Suprapubic skin (tissue), 4 donors: ENCODE data around the gene ZDHHC19. TPM values are rescaled to one million over a fixed set of nuclear protein-coding genes. Genes with fewer than 3 reads are reported as not detected.

ENCODE experiments used
- DNase-seq, 2 donors: peaks; one replicate each; pipeline ENCODE4 v3.0.0-alpha.2; 2019; ENCODE audit warnings: low spot score in 2 of 2
- H3K27ac ChIP-seq: fragments of 200-600 bp; sonication (generic); one replicate; pipeline ENCODE4 v1.5.1; 2019
- H3K27me3 ChIP-seq: fragments of 200-600 bp; sonication (generic); one replicate; pipeline ENCODE4 v1.5.1; 2019
- H3K36me3 ChIP-seq: fragments of 200-600 bp; sonication (generic); one replicate; pipeline ENCODE4 v1.5.1; 2019
- H3K4me1 ChIP-seq: fragments of 200-600 bp; sonication (generic); one replicate; pipeline ENCODE4 v1.5.1; 2019
- H3K4me3 ChIP-seq: fragments of 200-600 bp; sonication (generic); one replicate; pipeline ENCODE4 v1.5.1; 2019; ENCODE audit warnings: mild to moderate bottlenecking
- H3K9me3 ChIP-seq: fragments of 200-600 bp; sonication (generic); one replicate; pipeline ENCODE4 v1.5.1; 2019
- EP300 ChIP-seq: sonication (generic); formaldehyde crosslinking; IDR thresholded peaks from one replicate; pipeline ENCODE4 v1.6.1; 2017; ENCODE audit warnings: antibody characterized with exemption
- POLR2A ChIP-seq, 2 donors: fragments of 450-650 bp; IDR thresholded peaks; one replicate each; pipeline ENCODE4 v1.6.1; 2017; ENCODE audit warnings: antibody characterized with exemption in 2 of 2, mild to moderate bottlenecking in 2 of 2, moderate library complexity in 2 of 2
- POLR2AphosphoS5 ChIP-seq, 3 donors: sonication (generic); formaldehyde crosslinking; IDR thresholded peaks; one replicate each; pipeline ENCODE4 v1.6.1; 2017; ENCODE audit warnings: antibody characterized with exemption in 3 of 3
- WGBS: methylation state at CpG from one replicate; pipeline ENCODE4 v1.1.5; 2018; 5-methylcytosine and 5-hydroxymethylcytosine counted together
- total RNA-seq, 4 donors: library from RNA; depleted of rRNA; stranded (reverse); fragments of >200 nt; gene quantifications; one replicate each; pipeline ENCODE4 v1.1.0, GENCODE V29; 2016
- TF ChIP-seq, protein P1 (sequence below), 2 donors: fragments of 200-600 bp in 1 of 2; fragments of 450-650 bp in 1 of 2; sonication (generic) in 1 of 2; IDR thresholded peaks; one replicate each; pipeline ENCODE4 v1.5.1; 2016 to 2019; ENCODE audit warnings: antibody characterized with exemption in 2 of 2, mild to moderate bottlenecking in 1 of 2, moderate library complexity in 1 of 2

The ZDHHC19 gene
- total RNA-seq, 4 donors from 2014 or later: not detected

DNA sequence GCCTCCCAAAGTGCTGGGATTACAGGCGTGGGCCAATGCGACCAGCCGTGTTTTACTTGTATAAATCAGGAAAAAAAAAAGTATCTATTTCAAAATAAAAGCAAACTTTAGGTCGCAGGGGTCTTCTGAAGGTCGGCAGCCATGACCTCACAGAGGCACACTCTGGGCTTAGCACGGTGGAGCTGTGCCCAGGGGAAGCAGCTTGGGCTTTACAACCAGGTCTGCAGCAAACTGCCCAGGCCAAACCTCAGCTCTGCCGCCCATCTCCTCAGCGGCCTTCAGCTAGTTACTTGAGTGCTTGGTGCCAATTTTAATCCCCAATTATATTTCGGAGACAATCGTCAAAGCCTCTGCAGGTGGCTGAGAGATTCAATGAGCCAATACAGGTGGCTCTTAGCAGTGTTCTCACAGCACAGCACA, 30.1 kb downstream of the ZDHHC19 start:
- Histone ChIP-seq H3K27me3 (no peaks in the 10 kb centered on the region), H3K36me3 (no peaks in the 10 kb centered on the region), H3K9me3 (no peaks in the 10 kb centered on the region), H3K4me3 (no peak overlapping the region), H3K27ac (no peak overlapping the region), H3K4me1 (peaks cover 32% of the 10 kb centered on the region)
- 72% methylated on average over 10 of the region's 10 CpGs for WGBS
- no peak for DNase-seq
- TF ChIP-seq, protein P1, sequence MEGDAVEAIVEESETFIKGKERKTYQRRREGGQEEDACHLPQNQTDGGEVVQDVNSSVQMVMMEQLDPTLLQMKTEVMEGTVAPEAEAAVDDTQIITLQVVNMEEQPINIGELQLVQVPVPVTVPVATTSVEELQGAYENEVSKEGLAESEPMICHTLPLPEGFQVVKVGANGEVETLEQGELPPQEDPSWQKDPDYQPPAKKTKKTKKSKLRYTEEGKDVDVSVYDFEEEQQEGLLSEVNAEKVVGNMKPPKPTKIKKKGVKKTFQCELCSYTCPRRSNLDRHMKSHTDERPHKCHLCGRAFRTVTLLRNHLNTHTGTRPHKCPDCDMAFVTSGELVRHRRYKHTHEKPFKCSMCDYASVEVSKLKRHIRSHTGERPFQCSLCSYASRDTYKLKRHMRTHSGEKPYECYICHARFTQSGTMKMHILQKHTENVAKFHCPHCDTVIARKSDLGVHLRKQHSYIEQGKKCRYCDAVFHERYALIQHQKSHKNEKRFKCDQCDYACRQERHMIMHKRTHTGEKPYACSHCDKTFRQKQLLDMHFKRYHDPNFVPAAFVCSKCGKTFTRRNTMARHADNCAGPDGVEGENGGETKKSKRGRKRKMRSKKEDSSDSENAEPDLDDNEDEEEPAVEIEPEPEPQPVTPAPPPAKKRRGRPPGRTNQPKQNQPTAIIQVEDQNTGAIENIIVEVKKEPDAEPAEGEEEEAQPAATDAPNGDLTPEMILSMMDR (IDR thresholded peaks at IDR 0.05): no peak
- TF ChIP-seq POLR2AphosphoS5 (IDR thresholded peaks at IDR 0.05) (no peak), POLR2A (IDR thresholded peaks at IDR 0.05) (no peak), EP300 (no peak)

DNA sequence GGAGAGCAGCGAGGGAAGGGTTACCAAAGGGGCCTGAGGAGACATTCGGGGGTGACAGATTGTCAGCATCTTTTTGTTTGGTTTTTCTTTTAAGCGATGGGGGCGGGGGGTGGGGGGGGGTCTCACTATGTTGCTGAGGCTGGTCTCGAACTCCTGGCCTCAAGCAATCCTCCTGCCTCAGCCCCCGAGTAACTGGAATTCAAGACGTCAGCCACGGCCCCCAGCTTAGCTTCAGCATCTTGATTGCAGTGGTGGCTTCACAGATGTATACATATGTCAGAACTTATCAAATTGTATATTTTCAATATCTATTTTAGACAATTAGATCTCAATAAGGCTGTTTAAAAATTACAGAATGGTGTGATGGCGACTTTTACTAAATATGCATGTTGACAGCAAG, 30.9 kb downstream of the ZDHHC19 start:
- 72% methylated on average over 8 of the region's 9 CpGs for WGBS
- H3K27ac ChIP-seq: no peak overlapping the region

DNA sequence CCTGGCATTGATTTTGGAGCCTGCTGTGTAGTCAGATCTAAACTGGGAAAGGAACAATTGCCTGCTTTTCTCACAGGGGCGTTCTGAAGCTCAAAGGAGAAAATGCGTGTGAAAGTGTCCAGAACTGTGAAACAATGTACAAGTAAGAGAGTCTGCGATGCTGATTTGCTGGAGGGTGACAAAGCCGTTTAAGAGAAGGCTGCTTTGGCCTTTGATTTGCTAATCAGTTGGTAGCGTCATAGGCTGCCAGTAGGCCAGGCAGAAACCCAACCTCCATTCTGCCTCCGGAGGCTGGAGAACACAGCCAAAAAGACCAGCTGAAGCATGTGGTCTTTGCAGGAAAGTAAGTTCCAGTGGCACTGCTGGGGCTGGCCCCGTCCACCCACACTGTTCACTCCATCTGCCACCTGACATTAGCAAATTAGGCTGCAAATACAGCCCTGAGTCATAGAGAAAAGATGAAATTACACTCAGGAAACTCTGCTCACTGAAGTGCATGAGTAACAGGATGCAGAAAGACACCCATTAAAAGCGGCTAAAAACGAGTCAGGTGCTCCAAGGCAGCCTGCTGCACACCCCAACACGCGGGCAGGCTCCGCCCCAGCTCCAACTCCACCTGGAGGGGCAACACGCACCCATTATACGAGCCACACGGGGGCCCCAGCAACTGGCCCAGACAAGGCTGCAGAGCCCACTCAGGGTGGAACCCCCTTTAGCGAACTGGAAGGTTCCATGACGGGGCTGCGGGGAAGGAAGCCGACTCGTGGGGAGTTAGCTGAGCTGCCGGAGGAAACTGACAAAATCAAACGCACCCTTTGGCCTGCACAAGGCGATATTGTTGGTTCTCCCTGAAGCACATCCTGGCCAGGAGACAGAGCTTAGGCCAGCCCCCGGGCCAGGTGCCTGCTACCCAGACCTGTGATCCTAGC, 31.6 kb downstream of the ZDHHC19 start:
- no peak overlapping the region for H3K27ac ChIP-seq
- H3K4me3 ChIP-seq: no peak overlapping the region
- H3K27me3 ChIP-seq: no peaks in the 10 kb centered on the region
- H3K9me3 ChIP-seq: no peaks in the 10 kb centered on the region
- no peaks in the 10 kb centered on the region for H3K36me3 ChIP-seq
- 53% methylated on average over 19 of the region's 24 CpGs for WGBS
- no peak for DNase-seq
- H3K4me1 ChIP-seq: peaks cover 32% of the 10 kb centered on the region
- TF ChIP-seq POLR2A (IDR thresholded peaks at IDR 0.05): no peak
- no peak for TF ChIP-seq EP300
- TF ChIP-seq POLR2AphosphoS5 (IDR thresholded peaks at IDR 0.05): no peak
- TF ChIP-seq, protein P1 (IDR thresholded peaks at IDR 0.05): no peak

More for the DNA sequence above, 30.9 kb downstream of the ZDHHC19 start:
- Histone ChIP-seq H3K9me3 (no peaks in the 10 kb centered on the region), H3K4me3 (no peak overlapping the region), H3K36me3 (no peaks in the 10 kb centered on the region), H3K27me3 (no peaks in the 10 kb centered on the region), H3K4me1 (peaks cover 32% of the 10 kb centered on the region)
- TF ChIP-seq EP300 (no peak), POLR2AphosphoS5 (IDR thresholded peaks at IDR 0.05) (no peak), POLR2A (IDR thresholded peaks at IDR 0.05) (no peak)
- TF ChIP-seq, protein P1 (IDR thresholded peaks at IDR 0.05): no peak
- no peak for DNase-seq

DNA sequence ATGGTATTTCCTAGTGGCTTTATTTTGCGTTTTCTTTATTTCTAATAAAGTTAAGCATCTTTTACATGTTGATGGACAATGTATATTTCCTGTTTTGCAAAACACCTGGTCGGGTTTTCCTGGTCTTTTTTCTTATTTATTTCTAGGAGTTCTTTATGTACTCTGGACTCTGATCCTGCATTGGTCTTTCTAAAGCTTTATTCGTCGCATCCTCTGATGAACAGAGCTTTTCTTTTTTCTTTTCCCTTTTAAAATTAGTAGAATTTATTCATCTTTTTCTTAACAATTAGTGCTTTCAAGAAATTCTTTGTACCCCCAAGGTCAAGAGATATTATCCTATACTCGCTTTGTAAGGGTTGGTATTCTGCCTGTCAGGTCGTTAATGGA, 32.2 kb downstream of the ZDHHC19 start:
- no peaks in the 10 kb centered on the region for H3K36me3 ChIP-seq
- 66% methylated on average over 6 of the region's 6 CpGs for WGBS
- DNase-seq: no peak
- H3K4me1 ChIP-seq: peaks cover 32% of the 10 kb centered on the region
- H3K4me3 ChIP-seq: no peak overlapping the region
- H3K27me3 ChIP-seq: no peaks in the 10 kb centered on the region
- H3K9me3 ChIP-seq: no peaks in the 10 kb centered on the region
- H3K27ac ChIP-seq: no peak overlapping the region
- TF ChIP-seq EP300 (no peak), POLR2AphosphoS5 (IDR thresholded peaks at IDR 0.05) (no peak), POLR2A (IDR thresholded peaks at IDR 0.05) (no peak)
- TF ChIP-seq, protein P1 (IDR thresholded peaks at IDR 0.05): no peak

DNA sequence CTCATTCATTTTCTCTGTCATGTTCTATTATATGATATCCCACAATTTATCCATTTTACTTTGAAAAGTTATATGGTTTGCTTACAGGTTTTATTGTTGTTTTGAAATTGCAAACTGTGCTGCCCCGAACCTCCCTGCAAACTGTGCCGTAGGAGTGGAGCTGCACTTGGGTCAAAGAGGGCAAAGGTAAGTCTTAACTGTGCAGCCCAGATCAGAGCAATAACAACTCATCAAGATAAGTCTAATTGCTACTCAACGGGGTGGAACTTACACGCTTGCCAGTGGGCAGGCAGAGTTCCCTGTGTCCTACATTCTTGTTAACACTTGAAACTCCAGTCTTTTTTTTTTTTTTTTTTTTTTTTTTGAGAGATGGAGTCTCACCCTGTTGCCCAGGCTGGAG, 33.2 kb downstream of the ZDHHC19 start:
- Histone ChIP-seq H3K27ac (no peak overlapping the region), H3K27me3 (no peaks in the 10 kb centered on the region), H3K4me1 (peaks cover 29% of the 10 kb centered on the region), H3K4me3 (no peak overlapping the region), H3K9me3 (no peaks in the 10 kb centered on the region), H3K36me3 (no peaks in the 10 kb centered on the region)
- 43% methylated on average over 4 of the region's 4 CpGs for whole genome bisulfite sequencing
- TF ChIP-seq EP300 (no peak), POLR2A (IDR thresholded peaks at IDR 0.05) (no peak), POLR2AphosphoS5 (IDR thresholded peaks at IDR 0.05) (no peak)
- TF ChIP-seq, protein P1 (IDR thresholded peaks at IDR 0.05): no peak
- no peak for DNase-seq
